HepG2 (cell line): ENCODE results near the gene POLR3GL. TPM values are rescaled to one million over a fixed set of nuclear protein-coding genes. Genes with fewer than 3 reads are reported as not detected.

Source experiments
- ARNT2 ChIP-seq: sonication (generic); formaldehyde crosslinking; IDR thresholded peaks from 2 replicates; pipeline ENCODE4 v1.8.0; 2022; ENCODE audit warnings: mild to moderate bottlenecking, low read depth, missing genetic modification reagents, moderate library complexity
- GLI4 ChIP-seq: sonication (generic); formaldehyde crosslinking; IDR thresholded peaks from 2 replicates; pipeline ENCODE4 v1.5.1; 2020; ENCODE audit warnings: missing genetic modification reagents, mild to moderate bottlenecking, moderate library complexity, borderline replicate concordance
- HIVEP1 ChIP-seq: sonication (generic); formaldehyde crosslinking; IDR thresholded peaks from 2 replicates; pipeline ENCODE4 v1.4.0; 2020; ENCODE audit warnings: mild to moderate bottlenecking, missing genetic modification reagents
- IKZF5 ChIP-seq: IDR thresholded peaks from 2 replicates; pipeline ENCODE4 v1.6.1; 2018; ENCODE audit warnings: missing genetic modification reagents, mild to moderate bottlenecking, missing compliant biosample characterization
- KLF12 ChIP-seq: sonication (generic); formaldehyde crosslinking; IDR thresholded peaks from 2 replicates; pipeline ENCODE4 v1.4.0; 2020; ENCODE audit warnings: missing genetic modification reagents, borderline replicate concordance
- MAX ChIP-seq: IDR thresholded peaks from 2 replicates; pipeline ENCODE4 v1.6.1; 2012; ENCODE audit warnings: inconsistent platforms
- PRMT3 ChIP-seq: sonication (generic); formaldehyde crosslinking; IDR thresholded peaks from 2 replicates; pipeline ENCODE4 v1.8.1; 2022; ENCODE audit warnings: low read depth, mild to moderate bottlenecking, moderate library complexity, missing genetic modification reagents, borderline replicate concordance
- RARA ChIP-seq: IDR thresholded peaks from 2 replicates; pipeline ENCODE4 v1.6.1; 2016; ENCODE audit warnings: missing genetic modification reagents, missing compliant biosample characterization
- RNF2 ChIP-seq: fragments of 450-650 bp; conservative IDR thresholded peaks from 2 replicates; pipeline ENCODE4 v1.6.1; 2016; ENCODE audit warnings: low read depth
- SNAI1 ChIP-seq: sonication (generic); formaldehyde crosslinking; IDR thresholded peaks from 2 replicates; pipeline ENCODE4 v1.5.0; 2020; ENCODE audit warnings: mild to moderate bottlenecking, missing genetic modification reagents, borderline replicate concordance
- THAP11 ChIP-seq: IDR thresholded peaks from 2 replicates; pipeline ENCODE4 v1.6.1; 2016; ENCODE audit warnings: missing biosample characterization, missing genetic modification reagents
- YEATS2 ChIP-seq: sonication (generic); formaldehyde crosslinking; IDR thresholded peaks from 2 replicates; pipeline ENCODE4 v1.4.0; 2020; ENCODE audit warnings: missing genetic modification reagents, borderline replicate concordance
- ZFP37 ChIP-seq: sonication (generic); formaldehyde crosslinking; IDR thresholded peaks from 2 replicates; pipeline ENCODE4 v1.4.0; 2020; ENCODE audit warnings: missing genetic modification reagents, borderline replicate concordance
- ZHX1 ChIP-seq: sonication (generic); formaldehyde crosslinking; IDR thresholded peaks from 2 replicates; pipeline ENCODE4 v1.8.1; 2022; ENCODE audit warnings: low read depth, mild to moderate bottlenecking, missing genetic modification reagents
- ZMYM4 ChIP-seq: sonication (generic); formaldehyde crosslinking; IDR thresholded peaks from 2 replicates; pipeline ENCODE4 v1.8.1; 2023; ENCODE audit warnings: mild to moderate bottlenecking, missing genetic modification reagents
- ZNF337 ChIP-seq: sonication (generic); formaldehyde crosslinking; IDR thresholded peaks from 2 replicates; pipeline ENCODE4 v1.5.1; 2020; ENCODE audit warnings: missing genetic modification reagents, low read depth, mild to moderate bottlenecking, borderline replicate concordance
- ZNF530 ChIP-seq: sonication (generic); formaldehyde crosslinking; IDR thresholded peaks from 2 replicates; pipeline ENCODE4 v1.5.0; 2020; ENCODE audit warnings: low read depth, mild to moderate bottlenecking, missing genetic modification reagents
- ZNF580 ChIP-seq: IDR thresholded peaks from 2 replicates; pipeline ENCODE4 v1.6.1; 2016; ENCODE audit warnings: low read depth, borderline replicate concordance
- ZNF605 ChIP-seq: sonication (generic); formaldehyde crosslinking; IDR thresholded peaks from 2 replicates; pipeline ENCODE4 v1.8.0; 2022; ENCODE audit warnings: mild to moderate bottlenecking, missing genetic modification reagents
- polyA plus RNA-seq, 8 experiments: library from polyadenylated mRNA; depleted of rRNA in 3 of 8; stranded (reverse) in 7 of 8; unstranded in 1 of 8; fragments of >200 nt; fragmentation: Illumina TruSeq in 4 of 8; extraction: Trizol in 4 of 8; gene quantifications; 2 replicates each; pipeline versions ENCODE4 v1.2.1 to v1.2.3, GENCODE V29; 2011 to 2016; ENCODE audit warnings: low read depth in 4 of 8, missing spikeins in 1 of 8, mixed read lengths in 1 of 8; ENCODE audit not compliant: insufficient read depth in 1 of 8
- total RNA-seq, 5 experiments: library from RNA; depleted of rRNA; stranded (reverse); fragments of >200 nt; fragmentation: Illumina TruSeq; extraction: Trizol; gene quantifications; 2 replicates each; pipeline ENCODE4 v1.2.3, GENCODE V29; 2016; ENCODE audit warnings: low read depth in 1 of 5
- TF ChIP-seq, protein P1 (sequence below): sonication (generic); formaldehyde crosslinking; IDR thresholded peaks from 2 replicates; pipeline ENCODE4 v1.5.0; 2020; ENCODE audit warnings: mild to moderate bottlenecking, missing genetic modification reagents
- TF ChIP-seq, protein P2 (sequence below): sonication (generic); formaldehyde crosslinking; IDR thresholded peaks from 2 replicates; pipeline ENCODE4 v1.4.0; 2020; ENCODE audit warnings: mild to moderate bottlenecking, missing genetic modification reagents

The POLR3GL gene
- total and polyA plus RNA-seq, 2 of the 13 experiments (the other 11 are each of a cell fraction or from before 2014, with no cell fraction given) = 11.5 to 12.4 TPM

- TF ChIP-seq RARA (CRISPR knock-in tag) = peak; percentile 44; the same call in 1 of the 2 replicates
- 0 out of 2 replicates have a peak, but pooled peaks have one; percentile 24 for TF ChIP-seq GLI4 (CRISPR knock-in tag)
- 0 out of 2 replicates have a peak, but pooled peaks have one; percentile 54 for TF ChIP-seq KLF12 (CRISPR knock-in tag)
- 0 out of 2 replicates have a peak, but pooled peaks have one; percentile 44 for TF ChIP-seq ZNF605 (CRISPR knock-in tag)
- TF ChIP-seq, protein P1, sequence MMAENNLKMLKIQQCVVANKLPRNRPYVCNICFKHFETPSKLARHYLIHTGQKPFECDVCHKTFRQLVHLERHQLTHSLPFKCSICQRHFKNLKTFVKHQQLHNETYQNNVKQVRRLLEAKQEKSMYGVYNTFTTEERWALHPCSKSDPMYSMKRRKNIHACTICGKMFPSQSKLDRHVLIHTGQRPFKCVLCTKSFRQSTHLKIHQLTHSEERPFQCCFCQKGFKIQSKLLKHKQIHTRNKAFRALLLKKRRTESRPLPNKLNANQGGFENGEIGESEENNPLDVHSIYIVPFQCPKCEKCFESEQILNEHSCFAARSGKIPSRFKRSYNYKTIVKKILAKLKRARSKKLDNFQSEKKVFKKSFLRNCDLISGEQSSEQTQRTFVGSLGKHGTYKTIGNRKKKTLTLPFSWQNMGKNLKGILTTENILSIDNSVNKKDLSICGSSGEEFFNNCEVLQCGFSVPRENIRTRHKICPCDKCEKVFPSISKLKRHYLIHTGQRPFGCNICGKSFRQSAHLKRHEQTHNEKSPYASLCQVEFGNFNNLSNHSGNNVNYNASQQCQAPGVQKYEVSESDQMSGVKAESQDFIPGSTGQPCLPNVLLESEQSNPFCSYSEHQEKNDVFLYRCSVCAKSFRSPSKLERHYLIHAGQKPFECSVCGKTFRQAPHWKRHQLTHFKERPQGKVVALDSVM (CRISPR knock-in tag) = 0 out of 2 replicates have a peak, but pooled peaks have one; percentile 34
- TF ChIP-seq ZMYM4 (CRISPR knock-in tag) = peak; percentile 24; the same call in 1 of the 2 replicates
- no peak for TF ChIP-seq ZNF337
- TF ChIP-seq ARNT2 (CRISPR knock-in tag) = 0 out of 2 replicates have a peak, but pooled peaks have one; percentile 22
- peak; percentile 44; the same call in 1 of the 2 replicates for TF ChIP-seq MAX
- TF ChIP-seq ZNF580 (CRISPR knock-in tag) = peak; percentile 14; the same call in 1 of the 2 replicates
- no peak for TF ChIP-seq ZHX1 (CRISPR knock-in tag)
- no peak for TF ChIP-seq PRMT3 (CRISPR knock-in tag)
- no peak for TF ChIP-seq ZNF530 (CRISPR knock-in tag)
- no peak for TF ChIP-seq ZFP37
- TF ChIP-seq IKZF5 (CRISPR knock-in tag) = peak; percentile 48; the same call in 1 of the 2 replicates
- TF ChIP-seq SNAI1 (CRISPR knock-in tag) = no peak
- peak; percentile 75 for TF ChIP-seq THAP11 (CRISPR knock-in tag)
- peak; percentile 68; the same call in 1 of the 2 replicates for TF ChIP-seq YEATS2 (CRISPR knock-in tag)
- peak; percentile 47; the same call in 1 of the 2 replicates for TF ChIP-seq HIVEP1 (CRISPR knock-in tag)
- no peak for TF ChIP-seq RNF2
- TF ChIP-seq, protein P2, sequence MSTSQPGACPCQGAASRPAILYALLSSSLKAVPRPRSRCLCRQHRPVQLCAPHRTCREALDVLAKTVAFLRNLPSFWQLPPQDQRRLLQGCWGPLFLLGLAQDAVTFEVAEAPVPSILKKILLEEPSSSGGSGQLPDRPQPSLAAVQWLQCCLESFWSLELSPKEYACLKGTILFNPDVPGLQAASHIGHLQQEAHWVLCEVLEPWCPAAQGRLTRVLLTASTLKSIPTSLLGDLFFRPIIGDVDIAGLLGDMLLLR (CRISPR knock-in tag) = no peak
These were observed at the start of gene POLR3GL, which contains the start of gene ANKRD34A (continued) for GRCh38 chr1:145964328-145965118.
